GM12891 (cell line): ENCODE data around the gene CLPTM1.

Experiments
- PAX5 ChIP-seq: IDR thresholded peaks from 2 replicates; pipeline ENCODE4 v1.6.1; 2011; ENCODE audit warnings: low read length, moderate library complexity, mild to moderate bottlenecking; ENCODE audit not compliant: insufficient read depth, severe bottlenecking
- POLR2A ChIP-seq: IDR thresholded peaks from 2 replicates; pipeline ENCODE4 v1.6.1; 2011; ENCODE audit warnings: low read depth, low read length, control low read depth
- POLR2AphosphoS5 ChIP-seq: IDR thresholded peaks from 2 replicates; pipeline ENCODE4 v1.6.1; 2011; ENCODE audit warnings: low read depth, low read length, control low read depth
- POU2F2 ChIP-seq: IDR thresholded peaks from 2 replicates; pipeline ENCODE4 v1.6.1; 2011; ENCODE audit warnings: low read depth, mild to moderate bottlenecking, control low read depth, low read length, moderate library complexity
- SPI1 ChIP-seq: IDR thresholded peaks from 2 replicates; pipeline ENCODE4 v1.6.1; 2011; ENCODE audit warnings: low read depth, low read length, control low read depth
- TAF1 ChIP-seq: IDR thresholded peaks from 2 replicates; pipeline ENCODE4 v1.6.1; 2011; ENCODE audit warnings: low read depth, low read length, control low read depth

DNA sequence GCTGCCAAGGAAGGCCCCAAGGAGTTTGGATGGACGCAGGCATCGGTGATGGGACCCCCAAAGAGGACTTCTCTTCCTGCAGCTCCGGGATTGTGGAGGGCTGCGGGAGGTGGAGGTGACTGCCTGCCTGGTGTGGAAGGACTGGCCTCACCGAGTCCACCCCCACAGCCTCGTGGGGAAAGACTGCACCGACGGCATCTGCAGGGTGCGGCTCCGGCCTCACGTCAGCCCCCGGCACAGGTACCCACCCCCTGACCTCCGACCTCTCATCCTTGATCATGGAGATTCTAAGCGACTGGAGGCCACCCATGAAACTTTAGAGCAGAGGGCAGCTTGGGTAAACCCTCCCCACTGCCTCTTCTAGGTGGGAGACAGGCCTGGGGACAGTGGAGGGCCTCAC, 66.8 kb downstream of the CLPTM1 start:
- TF ChIP-seq POLR2A: no peak; the same call in 1 of the 2 replicates
- no peak for TF ChIP-seq TAF1
- no peak for TF ChIP-seq POLR2AphosphoS5
- no peak for TF ChIP-seq PAX5
- TF ChIP-seq POU2F2: no peak
- no peak for TF ChIP-seq SPI1
